D341Med (cell line): ENCODE measurements around the gene OR8H2.
"Not testable (repeated sequence)": the region's sequence is repeated elsewhere in the genome, so short reads cannot be mapped to it uniquely, and the experiment has no call there.

Experiments used
- DNase-seq: peaks from one replicate; pipeline ENCODE4 v3.0.0; 2012; ENCODE audit warnings: low spot score

Gene OR8H2, protein sequence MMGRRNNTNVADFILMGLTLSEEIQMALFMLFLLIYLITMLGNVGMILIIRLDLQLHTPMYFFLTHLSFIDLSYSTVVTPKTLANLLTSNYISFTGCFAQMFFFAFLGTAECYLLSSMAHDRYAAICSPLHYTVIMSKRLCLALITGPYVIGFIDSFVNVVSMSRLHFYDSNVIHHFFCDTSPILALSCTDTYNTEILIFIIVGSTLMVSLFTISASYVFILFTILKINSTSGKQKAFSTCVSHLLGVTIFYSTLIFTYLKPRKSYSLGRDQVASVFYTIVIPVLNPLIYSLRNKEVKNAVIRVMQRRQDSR

DNA sequence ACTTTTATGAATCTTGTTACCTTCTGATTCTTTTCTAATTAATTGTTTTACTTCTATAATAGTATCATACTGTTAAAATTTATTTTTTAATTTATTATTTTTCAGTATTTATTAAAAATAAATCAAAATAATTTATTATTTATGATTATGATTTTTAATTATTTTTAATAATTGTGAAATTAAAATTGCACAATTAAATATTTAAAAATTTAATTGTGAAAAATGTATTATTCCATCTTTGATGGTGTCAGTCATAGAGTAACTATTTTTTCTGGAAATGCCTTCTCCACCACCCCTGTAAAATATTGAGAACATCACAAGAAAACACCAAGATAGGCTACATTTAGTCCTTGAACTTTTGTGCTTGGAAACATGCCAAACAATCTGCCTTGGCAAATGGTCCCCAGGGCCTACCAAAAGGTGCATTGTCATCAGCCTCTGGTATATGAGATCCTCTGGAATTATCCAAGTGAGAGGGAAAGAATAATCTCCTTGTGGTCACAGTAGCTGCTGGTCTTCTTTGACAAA lies at the start of gene OR8H2:
Gene OR8H2 (plus strand): TSS at position 478 of the 528 bp plus-strand sequence. CDS start 1,356 bp downstream, outside the sequence.
- no peak for DNase-seq

DNA sequence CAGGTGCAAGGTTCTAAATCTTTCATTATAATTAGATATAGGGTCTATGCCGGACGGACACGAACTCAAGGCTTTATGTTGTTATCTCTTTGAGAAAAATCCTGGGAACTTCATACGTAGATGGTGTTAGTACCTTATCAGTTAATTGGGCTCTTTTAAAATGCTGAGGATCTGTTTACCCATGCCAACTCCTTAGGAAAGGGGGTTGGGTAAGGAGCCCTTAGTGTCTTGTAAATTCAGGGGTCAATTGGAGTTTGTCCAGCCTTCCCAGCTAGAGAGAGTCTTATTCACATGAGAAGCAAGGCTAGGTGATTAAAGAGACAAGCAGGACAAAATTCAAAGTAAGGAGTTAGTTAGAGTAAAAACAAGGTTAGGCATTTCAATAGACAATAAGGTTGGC lies 47.1 kb upstream of the OR8H2 start:
- not testable (repeated sequence) for DNase-seq

DNA sequence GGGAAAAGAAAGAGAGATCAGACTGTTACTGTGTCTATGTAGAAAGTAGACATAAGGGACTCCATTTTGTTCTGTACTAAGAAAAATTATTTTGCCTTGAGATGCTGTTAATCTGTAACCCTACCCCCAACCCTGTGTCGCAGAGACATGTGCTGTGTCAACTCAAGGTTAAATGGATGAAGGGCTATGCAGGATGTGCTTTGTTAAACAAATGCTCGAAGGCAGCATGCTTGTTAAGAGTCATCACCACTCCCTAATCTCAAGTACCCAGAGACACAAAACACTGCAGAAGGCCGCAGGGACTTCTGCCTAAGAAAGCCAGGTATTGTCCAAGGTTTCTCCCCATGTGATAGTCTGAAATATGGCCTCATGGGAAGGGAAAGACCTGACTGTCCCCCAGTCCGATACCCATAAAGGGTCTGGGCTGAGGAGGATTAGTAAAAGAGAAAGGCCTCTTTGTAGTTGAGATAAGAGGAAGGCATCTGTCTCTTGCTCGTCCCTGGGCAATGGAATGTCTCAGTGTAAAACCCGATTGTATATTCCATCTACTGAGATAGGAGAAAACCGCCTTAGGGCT lies 45.7 kb upstream of the OR8H2 start:
- not testable (repeated sequence) for DNase-seq

DNA sequence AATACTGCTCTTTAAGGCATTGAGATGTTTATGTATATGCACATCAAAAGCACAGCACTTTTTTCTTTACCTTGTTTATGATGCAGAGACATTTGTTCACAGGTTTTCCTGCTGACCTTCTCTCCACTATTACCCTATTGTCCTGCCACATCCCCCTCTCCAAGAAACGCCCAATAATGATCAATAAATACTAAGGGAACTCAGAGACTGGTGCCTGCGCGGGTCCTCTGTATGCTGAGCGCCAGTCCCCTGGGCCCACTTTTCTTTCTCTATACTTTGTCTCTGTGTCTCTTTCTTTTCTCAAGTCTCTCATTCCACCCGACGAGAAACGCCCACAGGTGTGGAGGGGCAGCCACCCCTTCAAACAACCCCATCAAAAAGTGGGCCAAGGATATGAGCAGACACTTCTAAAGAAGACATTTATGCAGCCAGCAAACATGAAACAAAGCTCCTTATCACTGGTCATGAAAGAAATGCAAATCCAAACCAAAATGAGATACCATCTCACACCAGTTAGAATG lies 45.2 kb upstream of the OR8H2 start:
- not testable (repeated sequence) for DNase-seq

DNA sequence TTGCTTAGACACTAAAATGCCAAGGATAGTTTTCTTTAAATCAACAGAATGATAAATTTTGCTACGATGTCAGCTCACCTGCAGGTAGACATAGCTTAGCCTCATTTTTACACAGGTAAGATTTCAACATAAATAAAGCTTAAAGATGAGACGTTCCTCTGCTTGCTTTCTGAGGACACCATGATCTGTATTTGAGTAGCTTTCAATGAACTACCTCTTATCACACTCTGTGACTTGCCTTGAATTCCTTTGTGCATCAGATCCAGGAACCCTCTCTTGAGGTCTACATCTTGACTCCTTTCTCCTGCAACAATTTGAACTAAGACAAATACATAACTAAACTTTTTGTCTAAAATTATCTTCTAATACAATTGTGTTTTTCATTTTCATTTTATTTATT lies 36.5 kb upstream of the OR8H2 start:
- DNase-seq: no peak

DNA sequence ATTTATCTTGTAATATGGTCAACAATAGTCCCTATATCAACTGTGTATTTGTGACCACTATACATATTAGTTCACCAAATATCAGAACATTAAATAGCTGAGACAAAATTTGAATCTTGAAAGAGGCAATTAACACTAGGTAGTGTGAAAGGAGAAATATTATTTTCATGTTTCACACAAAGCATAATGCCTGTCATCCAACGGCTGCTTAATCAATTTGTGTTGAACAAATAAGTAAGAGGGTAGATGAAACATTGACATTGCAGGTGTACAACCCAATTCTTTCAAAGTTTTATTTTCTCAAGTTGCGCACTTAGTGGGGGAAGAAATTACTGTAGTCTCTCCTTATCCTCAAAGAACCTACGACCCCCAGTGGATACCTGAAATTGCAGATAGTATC lies 13.8 kb upstream of the OR8H2 start:
- DNase-seq: no peak

DNA sequence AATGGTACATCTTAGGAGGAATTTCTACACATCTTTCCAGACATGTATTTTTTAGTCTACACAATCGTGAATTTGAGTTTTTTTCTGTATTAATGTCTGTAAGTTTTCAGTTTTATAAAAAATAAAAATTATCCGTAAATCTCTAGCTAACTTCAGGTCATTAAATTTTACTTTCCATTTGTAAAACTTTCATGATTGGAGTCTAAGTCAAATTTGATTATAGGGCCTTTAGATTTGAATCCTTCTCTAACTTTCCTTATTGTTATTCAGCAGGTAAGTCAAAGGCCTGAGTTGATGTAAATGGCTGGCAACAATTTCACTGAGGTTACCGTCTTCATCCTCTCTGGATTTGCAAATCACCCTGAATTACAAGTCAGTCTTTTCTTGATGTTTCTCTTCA lies 10.5 kb upstream of the OR8H2 start, which contains the start of gene OR8I2:
Gene OR8I2 (plus strand): TSS at position 301 of the 400 bp plus-strand sequence. CDS start 0 bp downstream, at position 301.
- DNase-seq: no peak

DNA sequence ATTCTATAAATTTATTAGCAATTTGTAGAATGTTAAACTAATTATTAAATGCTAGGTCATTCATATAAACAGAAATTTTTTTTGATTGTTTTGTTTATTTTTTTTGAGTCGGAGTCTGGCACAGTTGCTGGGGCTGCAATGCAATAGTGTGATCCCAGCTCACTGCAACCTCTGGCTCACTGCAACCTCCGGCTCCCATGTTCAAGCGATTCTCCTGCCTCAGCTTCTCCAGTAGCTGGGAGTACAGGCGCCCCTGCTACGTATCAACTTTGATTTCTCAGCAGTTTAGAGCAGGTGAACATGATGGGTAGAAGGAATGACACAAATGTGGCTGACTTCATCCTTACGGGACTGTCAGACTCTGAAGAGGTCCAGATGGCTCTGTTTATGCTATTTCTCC lies 18.6 kb downstream of the OR8H2 start, which contains the start of gene OR8H3:
Gene OR8H3 (plus strand): TSS at position 301 of the 400 bp plus-strand sequence. CDS start 0 bp downstream, at position 301.
- DNase-seq: no peak

DNA sequence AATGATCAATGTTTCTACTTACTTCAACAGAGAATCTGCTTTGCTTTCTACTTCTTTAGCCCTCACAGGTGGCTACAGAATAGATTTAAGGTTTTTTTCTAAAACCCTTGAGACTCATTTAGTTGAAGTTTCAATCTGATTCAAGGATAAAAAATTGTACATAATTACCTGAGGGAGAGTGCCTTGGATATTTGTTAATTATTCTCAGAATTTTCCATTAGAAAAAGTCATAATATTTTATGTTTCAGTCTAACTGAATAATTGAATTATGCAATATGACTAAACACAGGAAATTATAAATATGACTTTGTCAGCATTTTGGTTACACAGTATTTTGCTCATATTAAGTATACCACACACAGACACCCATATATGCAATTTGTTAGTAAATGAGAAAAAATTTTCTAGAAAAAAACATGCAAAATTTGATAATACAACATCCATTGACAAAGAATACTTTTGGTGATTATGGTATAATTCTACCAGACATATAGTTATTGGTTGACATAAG lies 36.7 kb downstream of the OR8H2 start, which contains the start of gene OR8J3:
Gene OR8J3 (minus strand): TSS at position 51 of the 511 bp plus-strand sequence. CDS start 2,483 bp downstream, outside the sequence.
- no peak for DNase-seq

DNA sequence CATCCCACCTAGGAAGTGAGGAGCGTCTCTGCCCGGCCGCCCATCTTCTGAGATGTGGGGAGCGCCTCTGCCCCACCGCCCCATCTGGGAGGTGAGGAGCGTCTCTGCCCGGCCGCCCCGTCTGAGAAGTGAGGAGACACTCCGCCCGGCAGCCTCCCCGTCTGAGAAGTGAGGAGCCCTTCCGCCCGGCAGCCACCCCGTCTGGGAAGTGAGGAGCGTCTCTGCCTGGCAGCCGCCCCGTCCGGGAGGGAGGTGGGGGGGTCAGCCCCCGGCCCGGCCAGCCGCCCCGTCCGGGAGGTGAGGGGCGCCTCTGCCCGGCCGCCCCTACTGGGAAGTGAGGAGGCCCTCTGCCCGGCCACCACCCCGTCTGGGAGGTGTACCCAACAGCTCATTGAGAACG lies 40.2 kb downstream of the OR8H2 start:
- not testable (repeated sequence) for DNase-seq

DNA sequence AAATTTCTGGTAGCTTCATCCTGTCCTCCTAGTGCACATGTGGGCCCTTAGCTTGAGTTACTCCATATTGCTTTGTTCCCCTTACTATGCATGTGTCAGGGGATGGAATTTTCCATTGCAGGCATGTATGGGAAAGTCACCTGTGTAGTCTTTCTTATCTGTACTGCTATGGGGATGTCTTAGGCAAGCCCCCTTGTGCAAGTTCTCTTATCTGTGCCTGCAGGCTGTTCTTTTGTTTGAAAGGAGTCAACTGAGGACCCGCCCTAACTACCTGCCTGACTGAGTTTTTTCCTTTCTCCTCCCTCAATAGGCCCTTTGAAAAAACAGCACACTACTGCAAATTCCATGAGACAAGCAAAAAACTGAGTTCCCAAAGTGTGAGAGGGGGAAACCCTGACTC lies 47.9 kb downstream of the OR8H2 start:
- DNase-seq: no peak

DNA sequence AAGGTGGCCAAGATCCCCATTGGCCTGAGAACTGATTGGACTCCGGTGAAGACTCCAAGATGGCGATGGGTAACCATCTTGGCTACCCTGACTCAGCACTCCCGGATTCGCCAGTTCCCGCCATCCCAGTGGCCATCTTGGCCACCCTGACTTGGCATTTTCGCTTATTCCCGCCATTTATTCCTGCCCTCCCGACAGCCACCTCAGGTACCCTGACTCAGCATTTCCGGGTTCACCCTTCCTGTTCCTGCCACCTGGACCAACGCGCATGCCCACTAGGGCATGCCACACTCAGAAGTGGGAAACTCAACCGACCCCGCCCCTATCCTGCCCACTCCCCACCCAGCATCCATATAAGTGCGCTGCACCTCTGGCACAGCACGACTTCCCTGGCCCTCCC lies 48.8 kb downstream of the OR8H2 start:
- no peak for DNase-seq
